Breast epithelium (tissue), 4 donors: ENCODE results near the gene CCNDBP1. TPM values are rescaled to one million over a fixed set of nuclear protein-coding genes. Genes with fewer than 3 reads are reported as not detected.

Experiments used
- DNase-seq, 2 donors: peaks; one replicate each; pipeline ENCODE4 v3.0.0-alpha.2; 2019; ENCODE audit warnings: low spot score in 2 of 2
- H3K27ac ChIP-seq, 2 donors: fragments of 200-600 bp; sonication (generic) in 1 of 2; one replicate each; pipeline ENCODE4 v1.5.1; 2016 to 2019; ENCODE audit warnings: mild to moderate bottlenecking in 1 of 2
- H3K27me3 ChIP-seq, 2 donors: fragments of 200-600 bp; sonication (generic) in 1 of 2; one replicate each; pipeline versions ENCODE4 v1.5.1 to v1.6.0; 2017 to 2019; ENCODE audit warnings: control low read depth in 1 of 2, mild to moderate bottlenecking in 1 of 2
- H3K36me3 ChIP-seq: fragments of 200-600 bp; one replicate; pipeline ENCODE4 v1.5.1; 2019
- H3K4me1 ChIP-seq, 2 donors: fragments of 200-600 bp; sonication (generic); one replicate each; pipeline ENCODE4 v1.5.1; 2016 to 2019; ENCODE audit warnings: control low read depth in 1 of 2
- H3K4me3 ChIP-seq, 3 donors: fragments of 200-600 bp; sonication (generic); 1 replicate in 2 of 3; 2 replicates in 1 of 3; pipeline ENCODE4 v1.5.1; 2016 to 2019; ENCODE audit warnings: mild to moderate bottlenecking in 3 of 3, moderate library complexity in 2 of 3
- H3K9me3 ChIP-seq, 2 donors: fragments of 200-600 bp; sonication (generic) in 1 of 2; one replicate each; pipeline ENCODE4 v1.5.1; 2016 to 2019; ENCODE audit warnings: control low read depth in 1 of 2
- CTCF ChIP-seq, 3 donors: fragments of 450-650 bp; IDR thresholded peaks; one replicate each; pipeline ENCODE4 v1.5.1; 2016 to 2017; ENCODE audit warnings: antibody characterized with exemption in 3 of 3, mild to moderate bottlenecking in 3 of 3, moderate library complexity in 3 of 3
- POLR2A ChIP-seq: fragments of 450-650 bp; IDR thresholded peaks from one replicate; pipeline ENCODE4 v1.6.1; 2016; ENCODE audit warnings: antibody characterized with exemption, mild to moderate bottlenecking, moderate library complexity
- POLR2AphosphoS5 ChIP-seq, 3 donors: sonication (generic); formaldehyde crosslinking; IDR thresholded peaks; one replicate each; pipeline ENCODE4 v1.6.1; 2017; ENCODE audit warnings: antibody characterized with exemption in 3 of 3
- intact Hi-C: fragments of 100-400 bp; cut with DNase I; formaldehyde crosslinking; loops from one replicate; pipeline ENCODE4 v1.15.1; 2023; ENCODE audit warnings: low total_unique reads
- total RNA-seq, 3 donors: library from RNA; depleted of rRNA; stranded (reverse); fragments of >200 nt; gene quantifications; one replicate each; pipeline ENCODE4 v1.1.0, GENCODE V29; 2016

CCNDBP1 gene
- total RNA-seq, 3 donors from 2014 or later = 90.1 to 179 (median 106) TPM

GRCh38 chr15:43212951-43213350, 27.7 kb downstream of the CCNDBP1 start:
- no peaks in the 10 kb centered on the region for H3K4me1 ChIP-seq
- TF ChIP-seq CTCF (IDR thresholded peaks at IDR 0.05) = no peak
- TF ChIP-seq POLR2AphosphoS5 (IDR thresholded peaks at IDR 0.05) = no peak
- TF ChIP-seq POLR2A = no peak
- DNase-seq = no peak
- intact Hi-C loops = no loop called here
- no peaks in the 10 kb centered on the region for H3K36me3 ChIP-seq
- no peaks in the 10 kb centered on the region for H3K9me3 ChIP-seq
- H3K27ac ChIP-seq = no peak overlapping the region
- H3K27me3 ChIP-seq = no peaks in the 10 kb centered on the region
- H3K4me3 ChIP-seq = no peak overlapping the region

GRCh38 chr15:43213466-43213865, 28.3 kb downstream of the CCNDBP1 start:
- Histone ChIP-seq H3K27ac (no peak overlapping the region), H3K27me3 (no peaks in the 10 kb centered on the region), H3K4me3 (no peak overlapping the region), H3K9me3 (no peaks in the 10 kb centered on the region), H3K36me3 (no peaks in the 10 kb centered on the region), H3K4me1 (no peaks in the 10 kb centered on the region)
- intact Hi-C loops = no loop called here
- DNase-seq = no peak
- TF ChIP-seq POLR2AphosphoS5 (IDR thresholded peaks at IDR 0.05) (no peak), POLR2A (no peak), CTCF (IDR thresholded peaks at IDR 0.05) (no peak)

GRCh38 chr15:43214169-43214568, 29.0 kb downstream of the CCNDBP1 start:
- intact Hi-C loops = no loop called here
- TF ChIP-seq POLR2A = no peak
- Histone ChIP-seq H3K27ac (no peak overlapping the region), H3K27me3 (no peaks in the 10 kb centered on the region), H3K36me3 (no peaks in the 10 kb centered on the region), H3K4me1 (no peaks in the 10 kb centered on the region), H3K4me3 (no peak overlapping the region), H3K9me3 (no peaks in the 10 kb centered on the region)
- DNase-seq = no peak

- TF ChIP-seq POLR2A (no peak), POLR2AphosphoS5 (IDR thresholded peaks at IDR 0.05) (no peak), CTCF (IDR thresholded peaks at IDR 0.05) (no peak)
- Histone ChIP-seq H3K36me3 (no peaks in the 10 kb centered on the region), H3K9me3 (no peaks in the 10 kb centered on the region), H3K4me3 (no peak overlapping the region), H3K4me1 (no peaks in the 10 kb centered on the region), H3K27ac (no peak overlapping the region), H3K27me3 (no peaks in the 10 kb centered on the region)
- no peak for DNase-seq
- intact Hi-C loops = no loop called here
Measured at GRCh38 chr15:43214592-43215295, 29.5 kb downstream of the CCNDBP1 start.

GRCh38 chr15:43215961-43216360, 30.8 kb downstream of the CCNDBP1 start:
- intact Hi-C loops = no loop called here
- no peak for TF ChIP-seq POLR2A
- no peak for TF ChIP-seq POLR2AphosphoS5 (IDR thresholded peaks at IDR 0.05)
- no peak for TF ChIP-seq CTCF (IDR thresholded peaks at IDR 0.05)
- H3K27me3 ChIP-seq = no peaks in the 10 kb centered on the region
- DNase-seq = no peak
- H3K4me1 ChIP-seq = no peaks in the 10 kb centered on the region
- no peaks in the 10 kb centered on the region for H3K9me3 ChIP-seq
- no peak overlapping the region for H3K27ac ChIP-seq
- H3K36me3 ChIP-seq = no peaks in the 10 kb centered on the region
- no peak overlapping the region for H3K4me3 ChIP-seq
